Stimulated activated CD8-positive, alpha-beta memory T cell treated with anti-CD3 and anti-CD28 coated beads, Interleukin-2, amount 100 ng/mL, for 48 hours (primary cell): ENCODE measurements around the gene AGXT2.
"Not testable (repeated sequence)": the region's sequence is repeated elsewhere in the genome, so short reads cannot be mapped to it uniquely, and the experiment has no call there.

Experiments used
- DNase-seq, 2 donors: peaks; one replicate each; pipeline ENCODE4 v3.0.0-alpha.2; 2020; ENCODE audit warnings: low read depth in 2 of 2

Gene AGXT2

GRCh38 chr5:35056686-35057085, 8.9 kb upstream of the AGXT2 start:
- no peak for DNase-seq

DNA sequence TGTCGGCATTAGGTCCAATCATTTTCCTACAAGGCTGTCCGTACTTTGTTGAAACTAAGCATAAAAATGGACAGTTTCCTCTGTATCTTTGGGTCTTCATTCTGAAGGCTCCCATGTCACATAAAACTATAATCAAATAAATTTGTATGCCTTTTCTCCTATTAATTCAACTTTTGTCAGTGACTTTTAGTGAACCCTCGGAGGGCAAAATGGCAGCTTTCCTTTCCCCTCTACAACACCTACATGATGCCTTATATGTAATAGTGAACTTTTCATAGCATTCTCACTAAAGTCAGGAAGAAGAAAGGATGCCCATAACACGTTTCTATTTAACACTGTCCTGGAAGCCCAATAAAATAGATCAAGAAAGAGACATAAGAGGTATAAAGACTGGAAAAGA, 5.1 kb upstream of the AGXT2 start:
- no peak for DNase-seq

- DNase-seq, result no peak
Observed at GRCh38 chr5:35050541-35051126, 2.9 kb upstream of the AGXT2 start.

GRCh38 chr5:35048910-35049309, 1.2 kb upstream of the AGXT2 start:
- no peak for DNase-seq

GRCh38 chr5:35046774-35047173, 975 bp downstream of the AGXT2 start:
- no peak for DNase-seq

DNA sequence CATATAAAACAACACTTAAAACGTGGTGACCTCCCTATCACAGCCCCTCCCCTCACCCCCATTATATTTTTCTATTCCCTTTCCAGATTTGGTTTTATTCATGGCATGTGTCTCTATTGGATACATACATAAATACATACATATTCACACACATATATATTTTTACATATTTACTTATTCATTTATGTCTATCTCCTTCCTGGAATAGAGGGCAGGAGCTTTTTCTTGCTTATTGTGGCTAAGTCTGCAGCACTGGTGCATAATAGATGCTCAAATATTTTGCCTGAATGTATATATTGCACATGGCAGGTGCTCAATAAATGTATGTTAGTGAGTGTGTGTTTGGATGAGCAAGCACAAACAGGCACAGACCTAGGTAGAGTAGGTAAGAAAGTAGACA, 2.5 kb downstream of the AGXT2 start:
- no peak for DNase-seq

DNA sequence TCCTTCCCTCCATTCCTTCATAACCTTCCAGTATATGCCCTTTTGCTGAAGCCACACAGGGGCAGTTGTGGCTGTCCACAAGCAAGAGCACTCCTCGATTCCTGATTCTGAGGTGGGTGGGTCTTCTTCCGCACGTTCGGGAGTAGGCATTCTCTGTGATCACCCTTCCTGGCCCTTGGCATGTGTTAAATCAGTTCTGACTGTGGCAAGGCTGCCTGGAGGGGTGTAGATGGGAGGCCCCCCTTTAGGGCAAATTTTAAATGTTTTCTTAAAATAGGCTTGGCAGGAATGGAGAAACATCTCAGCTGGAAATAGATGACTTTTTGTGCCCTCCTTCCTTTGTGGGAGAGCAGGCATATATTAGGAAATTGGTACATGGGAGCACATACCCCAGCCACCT, 3.1 kb downstream of the AGXT2 start:
- DNase-seq, result no peak

GRCh38 chr5:35042781-35043180, 5.0 kb downstream of the AGXT2 start:
- no peak for DNase-seq

- no peak for DNase-seq
Observed at GRCh38 chr5:35041261-35041660, 6.5 kb downstream of the AGXT2 start.

- no peak for DNase-seq
Observed at GRCh38 chr5:35038891-35039290, 8.9 kb downstream of the AGXT2 start.

DNA sequence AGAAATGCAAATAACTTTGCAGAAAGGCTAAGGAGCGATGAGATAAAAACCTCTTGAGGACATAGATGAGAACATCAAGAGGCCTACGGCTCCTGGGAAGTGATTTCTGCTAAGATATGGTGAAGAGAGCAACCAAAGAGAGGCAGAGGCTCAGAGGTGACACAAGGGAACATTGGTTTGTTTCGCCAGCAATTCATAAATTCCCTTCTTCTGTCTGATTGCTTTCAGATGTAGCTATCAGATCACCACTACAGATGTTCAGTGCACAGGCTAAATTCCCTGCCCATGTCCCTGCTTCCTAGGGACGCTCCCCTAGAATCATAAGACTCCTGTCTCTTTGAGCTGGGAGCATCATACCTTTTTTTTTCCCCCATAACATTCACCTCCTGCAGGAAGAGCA, 11.2 kb downstream of the AGXT2 start:
- no peak for DNase-seq

DNA sequence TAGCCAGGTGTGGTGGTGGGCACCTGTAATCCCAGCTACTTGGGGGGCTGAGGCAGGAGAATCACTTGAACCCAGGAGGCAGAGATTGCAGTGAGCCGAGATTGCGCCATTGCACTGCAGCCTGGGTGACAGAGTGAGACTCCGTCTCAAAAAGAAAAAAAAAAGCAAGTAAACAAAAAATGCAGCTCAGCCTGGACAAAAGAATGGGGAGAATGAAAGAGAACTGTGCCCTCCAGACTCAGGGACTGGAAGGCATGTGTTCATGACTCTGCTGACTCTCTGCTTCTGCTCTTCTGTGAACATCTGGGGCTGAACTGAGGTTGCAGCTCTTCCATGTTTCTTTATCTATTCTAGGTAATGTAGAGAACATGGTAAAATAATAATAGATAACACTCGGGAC, 11.8 kb downstream of the AGXT2 start:
- not testable (repeated sequence) for DNase-seq

- no peak for DNase-seq
Observed at GRCh38 chr5:35035271-35035670, 12.5 kb downstream of the AGXT2 start.

DNA sequence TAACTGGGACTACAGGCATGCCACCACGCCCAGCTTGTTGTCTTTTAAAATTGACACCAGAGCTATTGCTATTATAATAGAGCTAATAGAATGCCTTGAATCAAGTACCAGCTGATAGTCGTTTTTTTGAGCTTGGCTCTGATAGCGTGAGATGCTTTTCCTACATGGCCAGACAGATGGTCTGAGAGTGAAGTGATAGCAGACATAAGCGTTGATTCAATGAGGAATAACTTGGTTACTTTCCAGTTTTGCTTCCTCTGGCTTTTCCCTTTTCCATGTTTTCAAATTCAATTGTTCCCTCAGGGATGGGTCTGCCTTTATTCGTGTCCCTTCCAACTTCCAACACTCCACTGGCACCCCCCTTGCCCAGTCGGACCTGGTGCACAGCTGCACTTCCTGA, 15.4 kb downstream of the AGXT2 start:
- DNase-seq, result no peak

GRCh38 chr5:35031276-35031675, 16.5 kb downstream of the AGXT2 start:
- no peak for DNase-seq

DNA sequence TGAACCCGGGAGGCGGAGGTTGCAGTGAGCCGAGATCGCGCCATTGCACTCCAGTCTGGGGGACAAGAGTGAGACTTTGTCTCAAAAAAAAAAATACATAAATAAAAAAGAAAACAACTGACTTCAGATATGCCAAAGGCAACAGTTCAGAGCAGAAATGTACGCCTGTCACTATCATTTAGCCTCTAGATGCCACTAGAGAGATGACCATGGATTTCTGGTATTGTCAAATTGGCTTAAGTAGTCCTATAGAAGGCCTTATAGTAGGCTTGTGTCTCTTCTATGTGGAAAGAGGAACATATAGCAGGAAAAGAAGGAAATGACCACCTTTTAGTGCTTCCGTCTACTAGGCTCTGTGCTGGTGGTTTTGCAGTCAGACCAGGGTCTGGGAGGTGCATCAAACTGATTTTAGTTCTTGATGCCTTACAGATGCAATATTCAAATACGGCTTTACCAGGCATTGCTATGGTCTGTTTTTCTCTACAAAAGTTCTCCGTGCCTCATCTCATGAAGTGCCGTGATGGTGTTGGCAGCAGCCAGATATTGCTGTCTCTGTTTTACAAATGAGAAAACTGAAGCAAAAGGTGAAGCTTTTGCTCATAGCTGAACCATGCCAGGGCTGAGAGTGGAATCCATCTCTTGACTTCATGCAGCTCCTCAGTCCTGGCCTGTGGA, 17.2 kb downstream of the AGXT2 start:
- DNase-seq, result no peak

GRCh38 chr5:35029333-35029732, 18.4 kb downstream of the AGXT2 start:
- no peak for DNase-seq

DNA sequence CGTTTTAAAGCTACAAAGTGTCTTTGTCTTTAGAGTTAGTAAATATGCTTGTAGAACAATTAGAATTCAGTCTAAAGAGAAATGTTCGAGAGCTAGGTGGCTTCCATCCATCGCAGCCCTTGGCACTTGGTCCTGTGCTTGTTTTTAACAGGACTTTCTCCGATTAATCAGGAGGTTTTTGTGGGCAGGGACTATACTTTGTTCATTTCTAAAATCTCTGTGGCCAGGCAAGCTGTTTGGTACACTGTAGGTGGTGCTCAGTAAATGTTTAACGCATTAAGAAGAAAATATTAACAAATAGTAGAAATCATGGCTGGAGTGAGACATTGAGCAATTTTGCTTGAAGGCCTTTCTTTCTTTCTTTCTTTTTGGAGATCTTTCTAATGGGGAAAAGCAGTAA, 20.8 kb downstream of the AGXT2 start:
- no peak for DNase-seq

DNA sequence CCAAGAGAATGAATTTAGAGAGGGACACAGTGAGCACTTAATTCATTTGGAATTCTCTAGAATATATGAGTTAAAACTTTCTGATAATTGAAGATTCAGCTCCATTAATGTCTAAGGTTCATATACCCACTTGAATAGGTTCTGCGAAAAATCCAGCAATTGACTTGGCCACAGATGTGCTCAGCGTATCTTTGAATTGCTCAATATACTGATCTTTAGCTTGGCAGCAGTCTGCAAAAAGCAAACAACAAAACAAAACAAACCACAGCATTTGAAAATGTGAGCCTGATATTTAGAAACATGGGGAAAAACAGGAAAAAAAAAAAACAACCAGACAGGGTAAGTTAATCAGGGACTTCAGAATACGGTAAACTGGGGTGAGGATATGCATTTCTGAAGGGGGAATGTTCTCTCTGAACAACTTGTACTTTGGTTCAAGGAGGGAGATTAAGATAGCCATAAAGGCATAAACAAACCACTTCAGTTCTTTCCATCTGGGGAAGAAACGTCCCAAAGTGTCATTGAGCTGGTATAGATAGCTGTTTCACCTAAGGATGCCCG, 21.4 kb downstream of the AGXT2 start:
- no peak for DNase-seq

- DNase-seq, result no peak
Observed at GRCh38 chr5:35024911-35025510, 22.7 kb downstream of the AGXT2 start.

DNA sequence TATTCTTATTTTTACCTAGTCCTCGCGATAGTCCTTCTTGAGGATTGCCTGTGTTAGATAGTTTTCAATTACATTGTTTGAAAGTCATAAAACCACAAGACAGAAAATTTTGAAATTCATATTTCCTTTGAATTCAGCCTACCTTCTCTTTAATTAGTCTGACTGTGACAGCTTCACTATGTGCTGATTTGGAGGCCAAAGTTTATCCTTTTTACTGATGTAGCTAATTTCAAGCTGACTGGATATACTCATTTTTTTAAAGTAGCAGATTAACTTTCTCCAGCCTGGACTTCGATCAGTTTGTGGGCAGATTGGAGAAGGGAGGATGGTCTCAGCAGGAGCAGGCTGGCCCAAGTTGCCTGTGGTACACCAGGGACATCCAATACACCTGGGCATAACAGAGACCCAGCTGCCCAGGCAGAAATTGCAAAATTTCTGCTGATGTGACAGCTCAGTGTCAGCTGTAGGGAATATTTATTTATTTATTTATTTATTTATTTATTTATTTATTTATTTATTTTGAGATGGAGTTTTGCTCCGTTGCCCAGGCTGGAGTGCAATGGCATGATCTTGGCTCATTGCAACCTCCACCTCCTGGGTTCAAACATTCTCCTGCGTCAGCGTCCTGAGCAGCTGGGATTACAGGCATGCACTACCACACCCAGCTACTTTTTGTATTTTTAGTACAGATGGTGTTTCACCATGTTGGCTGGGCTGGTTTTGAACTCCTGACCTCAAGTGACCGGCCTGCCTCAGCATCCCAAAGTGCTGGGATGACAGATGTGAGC, 24.2 kb downstream of the AGXT2 start:
- DNase-seq, result no peak
